ENCODE results near the gene TRAF1.

- TF ChIP-seq GATA2 (IDR thresholded peaks at IDR 0.05; ENCODE audit: low read depth, low read length), result no peak
- TF ChIP-seq GATA3 (IDR thresholded peaks at IDR 0.05; ENCODE audit: low read depth, low read length), result no peak
Measured at GRCh38 chr9:120936011-120936763, 9.6 kb upstream of the TRAF1 start.
